ENCODE results near the gene CTNND2. TPM values are rescaled to one million over a fixed set of nuclear protein-coding genes. Genes with fewer than 3 reads are reported as not detected.

CTNND2 gene
- total RNA-seq, 1 donor: 1.9 TPM

- DNase-seq (ENCODE audit: low read depth): no peak
- no peak overlapping the region for H3K4me3 ChIP-seq (ENCODE audit: low read depth, low read length)
- no peak for TF ChIP-seq CTCF (IDR thresholded peaks at IDR 0.05; ENCODE audit: insufficient read depth, low read length)
Observed at GRCh38 chr5:11084111-11084510, 820.1 kb downstream of the CTNND2 start.

GRCh38 chr5:11082404-11082945 lies 821.8 kb downstream of the CTNND2 start:
- TF ChIP-seq CTCF (IDR thresholded peaks at IDR 0.05; ENCODE audit: insufficient read depth, low read length): no peak
- DNase-seq (ENCODE audit: low read depth): no peak
- H3K4me3 ChIP-seq (ENCODE audit: low read depth, low read length): no peak overlapping the region

GRCh38 chr5:11076945-11077613 lies 827.2 kb downstream of the CTNND2 start:
- no peak overlapping the region for H3K4me3 ChIP-seq (ENCODE audit: low read depth, low read length)
- no peak for DNase-seq (ENCODE audit: low read depth)
- no peak for TF ChIP-seq CTCF (IDR thresholded peaks at IDR 0.05; ENCODE audit: insufficient read depth, low read length)

GRCh38 chr5:11075035-11075805 lies 829.0 kb downstream of the CTNND2 start:
- H3K4me3 ChIP-seq (ENCODE audit: low read depth, low read length): no peak overlapping the region
- TF ChIP-seq CTCF (IDR thresholded peaks at IDR 0.05; ENCODE audit: insufficient read depth, low read length): no peak
- no peak for DNase-seq (ENCODE audit: low read depth)

GRCh38 chr5:11072568-11072967 lies 831.7 kb downstream of the CTNND2 start:
- DNase-seq (ENCODE audit: low read depth): no peak
- no peak overlapping the region for H3K4me3 ChIP-seq (ENCODE audit: low read depth, low read length)
- TF ChIP-seq CTCF (IDR thresholded peaks at IDR 0.05; ENCODE audit: insufficient read depth, low read length): no peak

GRCh38 chr5:11072076-11072475 lies 832.2 kb downstream of the CTNND2 start:
- no peak overlapping the region for H3K4me3 ChIP-seq (ENCODE audit: low read depth, low read length)
- no peak for DNase-seq (ENCODE audit: low read depth)
- TF ChIP-seq CTCF (IDR thresholded peaks at IDR 0.05; ENCODE audit: insufficient read depth, low read length): no peak
